Osteocyte (in vitro differentiated cells): ENCODE measurements around the gene MRPL4. TPM values are rescaled to one million over a fixed set of nuclear protein-coding genes. Genes with fewer than 3 reads are reported as not detected.

Experiments
- DNase-seq: peaks from one replicate; pipeline ENCODE4 v3.0.0; 2021; ENCODE audit warnings: mixed read lengths; ENCODE audit not compliant: unreplicated experiment; ENCODE audit errors: extremely low spot score
- H3K27ac Mint-ChIP-seq: one replicate; pipeline ENCODE4 v1.8.0; 2021; ENCODE audit warnings: mild to moderate bottlenecking, mixed read lengths; ENCODE audit not compliant: unreplicated experiment
- H3K27me3 Mint-ChIP-seq: one replicate; pipeline ENCODE4 v1.8.0; 2021; ENCODE audit warnings: mixed read lengths; ENCODE audit not compliant: unreplicated experiment
- H3K36me3 Mint-ChIP-seq: one replicate; pipeline ENCODE4 v1.8.0; 2021; ENCODE audit warnings: mixed read lengths; ENCODE audit not compliant: unreplicated experiment
- H3K4me1 Mint-ChIP-seq: one replicate; pipeline ENCODE4 v1.8.0; 2021; ENCODE audit warnings: mixed read lengths; ENCODE audit not compliant: unreplicated experiment
- H3K4me3 Mint-ChIP-seq: one replicate; pipeline ENCODE4 v1.8.0; 2021; ENCODE audit warnings: mild to moderate bottlenecking, moderate library complexity, mixed read lengths; ENCODE audit not compliant: unreplicated experiment
- H3K9me3 Mint-ChIP-seq: one replicate; pipeline ENCODE4 v1.8.0; 2021; ENCODE audit warnings: mixed read lengths; ENCODE audit not compliant: unreplicated experiment
- total RNA-seq: library from RNA; stranded (reverse); gene quantifications from 2 replicates; pipeline ENCODE4 v1.2.1, GENCODE V29; 2021
- TF ChIP-seq, protein P1 (sequence below): fragments of 200-600 bp; sonication (generic); IDR thresholded peaks from 2 replicates; pipeline ENCODE4 v1.5.0; 2021; ENCODE audit warnings: antibody characterized with exemption, mild to moderate bottlenecking, moderate library complexity

The MRPL4 gene
- total RNA-seq, 1 donor from 2014 or later, result 57.0 TPM

- H3K4me1 Mint-ChIP-seq, result peaks cover 11% of the 10 kb centered on the region
- peaks cover 18% of the 10 kb centered on the region for H3K36me3 Mint-ChIP-seq
- H3K4me3 Mint-ChIP-seq, result no peak overlapping the region
- H3K27me3 Mint-ChIP-seq, result no peaks in the 10 kb centered on the region
- H3K9me3 Mint-ChIP-seq, result no peaks in the 10 kb centered on the region
- H3K27ac Mint-ChIP-seq, result no peak overlapping the region
- no peak for DNase-seq
- TF ChIP-seq, protein P1, sequence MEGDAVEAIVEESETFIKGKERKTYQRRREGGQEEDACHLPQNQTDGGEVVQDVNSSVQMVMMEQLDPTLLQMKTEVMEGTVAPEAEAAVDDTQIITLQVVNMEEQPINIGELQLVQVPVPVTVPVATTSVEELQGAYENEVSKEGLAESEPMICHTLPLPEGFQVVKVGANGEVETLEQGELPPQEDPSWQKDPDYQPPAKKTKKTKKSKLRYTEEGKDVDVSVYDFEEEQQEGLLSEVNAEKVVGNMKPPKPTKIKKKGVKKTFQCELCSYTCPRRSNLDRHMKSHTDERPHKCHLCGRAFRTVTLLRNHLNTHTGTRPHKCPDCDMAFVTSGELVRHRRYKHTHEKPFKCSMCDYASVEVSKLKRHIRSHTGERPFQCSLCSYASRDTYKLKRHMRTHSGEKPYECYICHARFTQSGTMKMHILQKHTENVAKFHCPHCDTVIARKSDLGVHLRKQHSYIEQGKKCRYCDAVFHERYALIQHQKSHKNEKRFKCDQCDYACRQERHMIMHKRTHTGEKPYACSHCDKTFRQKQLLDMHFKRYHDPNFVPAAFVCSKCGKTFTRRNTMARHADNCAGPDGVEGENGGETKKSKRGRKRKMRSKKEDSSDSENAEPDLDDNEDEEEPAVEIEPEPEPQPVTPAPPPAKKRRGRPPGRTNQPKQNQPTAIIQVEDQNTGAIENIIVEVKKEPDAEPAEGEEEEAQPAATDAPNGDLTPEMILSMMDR, result no peak
Observed at GRCh38 chr19:10256551-10256950, 4.5 kb downstream of the MRPL4 start.

GRCh38 chr19:10256970-10257615 is 5.1 kb downstream of the MRPL4 start:
- Mint-ChIP-seq H3K4me3 (no peak overlapping the region), H3K36me3 (peaks cover 18% of the 10 kb centered on the region), H3K27me3 (no peaks in the 10 kb centered on the region), H3K9me3 (no peaks in the 10 kb centered on the region), H3K4me1 (peaks cover 9% of the 10 kb centered on the region), H3K27ac (no peak overlapping the region)
- DNase-seq, result no peak
- TF ChIP-seq, protein P1, result no peak

DNA sequence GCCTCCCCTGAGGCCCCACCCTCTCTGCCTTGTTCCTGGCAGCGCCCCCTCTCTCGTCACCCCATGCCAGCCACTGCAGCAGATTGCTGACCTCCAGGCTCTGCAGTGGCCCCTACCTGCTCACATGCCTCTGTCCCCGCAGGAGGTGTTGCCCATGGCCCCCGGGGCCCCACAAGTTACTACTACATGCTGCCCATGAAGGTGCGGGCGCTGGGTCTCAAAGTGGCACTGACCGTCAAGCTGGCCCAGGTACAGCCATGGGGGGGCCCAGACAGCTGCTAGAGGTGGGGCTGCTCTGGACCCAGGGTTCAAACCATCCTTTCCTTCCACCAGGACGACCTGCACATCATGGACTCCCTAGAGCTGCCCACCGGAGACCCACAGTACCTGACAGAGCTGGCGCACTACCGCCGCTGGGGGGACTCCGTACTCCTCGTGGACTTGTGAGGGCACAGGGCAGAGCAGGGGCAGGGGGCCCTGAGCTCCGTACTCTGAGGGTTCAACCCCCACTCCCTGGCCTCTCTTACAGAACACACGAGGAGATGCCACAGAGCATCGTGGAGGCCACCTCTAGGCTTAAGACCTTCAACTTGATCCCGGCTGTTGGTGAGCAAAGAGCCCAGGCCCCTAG is 6.2 kb downstream of the MRPL4 start:
- Mint-ChIP-seq H3K9me3 (no peaks in the 10 kb centered on the region), H3K27ac (no peak overlapping the region), H3K4me3 (no peak overlapping the region), H3K27me3 (no peaks in the 10 kb centered on the region), H3K4me1 (peaks cover under 1% of the 10 kb centered on the region), H3K36me3 (peaks cover 18% of the 10 kb centered on the region)
- no peak for DNase-seq
- TF ChIP-seq, protein P1, result no peak

- Mint-ChIP-seq H3K27me3 (no peaks in the 10 kb centered on the region), H3K4me1 (no peaks in the 10 kb centered on the region), H3K36me3 (peaks cover 15% of the 10 kb centered on the region), H3K27ac (no peak overlapping the region), H3K4me3 (no peak overlapping the region), H3K9me3 (no peaks in the 10 kb centered on the region)
- peak; percentile 92 for DNase-seq
- TF ChIP-seq, protein P1, result peak; percentile 76
Observed at GRCh38 chr19:10259162-10259905, 7.3 kb downstream of the MRPL4 start.

DNA sequence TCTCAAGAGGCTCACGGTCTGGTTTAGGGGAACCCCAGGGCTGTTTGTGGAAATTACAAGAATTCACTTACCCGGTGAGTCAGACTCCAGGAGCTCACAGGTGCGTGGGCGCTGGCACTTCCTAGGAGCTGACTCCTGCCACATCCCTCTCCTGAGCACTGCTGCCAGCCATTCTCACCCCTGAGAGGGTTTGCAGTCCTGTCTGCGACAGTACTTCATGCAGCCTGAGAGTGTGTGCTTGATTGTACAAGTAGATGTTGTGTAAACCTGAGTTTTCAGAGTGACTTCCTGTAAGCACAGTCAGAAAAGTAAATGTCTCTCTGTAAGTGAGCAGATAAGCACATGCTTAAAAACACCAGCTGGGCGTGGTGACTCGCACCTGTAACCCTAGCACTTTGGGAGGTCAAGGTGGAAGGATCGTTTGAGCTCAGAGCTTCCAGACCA is 8.1 kb downstream of the MRPL4 start:
- Mint-ChIP-seq H3K27ac (no peak overlapping the region), H3K27me3 (no peaks in the 10 kb centered on the region), H3K36me3 (peaks cover 14% of the 10 kb centered on the region), H3K9me3 (no peaks in the 10 kb centered on the region), H3K4me1 (no peaks in the 10 kb centered on the region), H3K4me3 (no peak overlapping the region)
- DNase-seq, result no peak
- TF ChIP-seq, protein P1, result no peak
